IMR-90 (cell line): ENCODE results near the gene FANCL. TPM values are rescaled to one million over a fixed set of nuclear protein-coding genes. Genes with fewer than 3 reads are reported as not detected.

Experiments
- ATAC-seq: fragments of 200-7000 bp; cut with Tn5 transposase; 2 replicates; pipeline ENCODE4 v1.9.1; 2020; ENCODE audit warnings: low read depth, mild to moderate bottlenecking, moderate library complexity
- BruUV-seq: library from RNA; stranded (reverse); fragments of 400-500 nt; replicated peaks from 2 replicates; lab custom pipeline; 2021; lab: Mats Ljungman, UMichigan
- CTCF ChIA-PET: fragments of 300-600 bp; formaldehyde crosslinking; extraction: SDS; loops from one replicate; lab custom pipeline; 2021; ENCODE audit warnings: antibody characterized with exemption; lab: Yijun Ruan, JAX
- POLR2A ChIA-PET: fragments of 300-600 bp; sonication (Branson Sonifier 250); formaldehyde crosslinking; loops from one replicate; lab custom pipeline; 2022; ENCODE audit warnings: antibody characterized with exemption; ENCODE audit not compliant: unreplicated experiment; lab: Charles Lee
- DNase-seq: peaks from one replicate; pipeline ENCODE4 v3.0.0; 2013
- H2AFZ ChIP-seq: replicated peaks from 2 replicates; pipeline ENCODE3; 2013; ENCODE audit warnings: low read length, mild to moderate bottlenecking; ENCODE audit not compliant: poor library complexity
- H2AK5ac ChIP-seq: 2 replicates; pipeline ENCODE4 v1.6.1; 2013; ENCODE audit warnings: low read depth, low read length, inconsistent platforms
- H2AK9ac ChIP-seq: replicated peaks from 2 replicates; pipeline ENCODE3; 2013; ENCODE audit warnings: mild to moderate bottlenecking, low read depth, low read length, moderate library complexity; ENCODE audit not compliant: poor library complexity
- H2BK120ac ChIP-seq: 2 replicates; pipeline ENCODE4 v1.6.1; 2013; ENCODE audit warnings: low read depth, low read length, inconsistent platforms
- H2BK15ac ChIP-seq: 3 replicates; pipeline ENCODE4 v1.6.1; 2013; ENCODE audit warnings: low read depth, low read length, inconsistent platforms
- H2BK20ac ChIP-seq: 2 replicates; pipeline ENCODE4 v1.6.1; 2013; ENCODE audit warnings: low read depth, mild to moderate bottlenecking, inconsistent platforms, low read length, moderate library complexity
- H2BK5ac ChIP-seq: 2 replicates; pipeline ENCODE4 v1.6.1; 2013; ENCODE audit warnings: mild to moderate bottlenecking, low read depth, low read length, inconsistent platforms; ENCODE audit not compliant: poor library complexity, severe bottlenecking
- H3K14ac ChIP-seq: replicated peaks from 2 replicates; pipeline ENCODE4 v1.6.1; 2013; ENCODE audit warnings: low read depth, low read length, inconsistent platforms
- H3K18ac ChIP-seq: 2 replicates; pipeline ENCODE4 v1.6.1; 2013; ENCODE audit warnings: low read depth, low read length, control low read depth
- H3K23ac ChIP-seq: 2 replicates; pipeline ENCODE4 v1.6.1; 2013; ENCODE audit warnings: low read depth, low read length, inconsistent platforms
- H3K27ac ChIP-seq: 2 replicates; pipeline ENCODE4 v1.5.1; 2013; ENCODE audit warnings: mild to moderate bottlenecking, control low read depth, low read length; ENCODE audit not compliant: insufficient read depth
- H3K27me3 ChIP-seq: 2 replicates; pipeline ENCODE4 v1.6.1; 2013; ENCODE audit warnings: low read length; ENCODE audit not compliant: control insufficient read depth, insufficient read depth
- H3K36me3 ChIP-seq: 2 replicates; pipeline ENCODE4 v1.6.1; 2013; ENCODE audit warnings: low read length, mixed read lengths; ENCODE audit not compliant: control insufficient read depth, insufficient read depth
- H3K4ac ChIP-seq: 2 replicates; pipeline ENCODE4 v1.6.1; 2013; ENCODE audit warnings: low read depth, low read length, inconsistent platforms
- H3K4me1 ChIP-seq: 2 replicates; pipeline ENCODE4 v1.6.1; 2013; ENCODE audit warnings: low read length, mixed read lengths; ENCODE audit not compliant: control insufficient read depth, insufficient read depth
- H3K4me2 ChIP-seq: 2 replicates; pipeline ENCODE4 v1.6.1; 2013; ENCODE audit warnings: low read depth, mild to moderate bottlenecking, control low read depth, low read length, moderate library complexity
- H3K4me3 ChIP-seq: 2 replicates; pipeline ENCODE4 v1.5.1; 2013; ENCODE audit warnings: low read depth, mild to moderate bottlenecking, control low read depth, low read length, moderate library complexity; ENCODE audit not compliant: insufficient read depth
- H3K56ac ChIP-seq: 2 replicates; pipeline ENCODE4 v1.6.1; 2013; ENCODE audit warnings: low read length, inconsistent platforms; ENCODE audit not compliant: insufficient read depth; ENCODE audit errors: extremely low read depth
- H3K79me1 ChIP-seq, 2 experiments: 2 replicates each; pipeline ENCODE4 v1.6.1; 2013; ENCODE audit warnings: low read length in 2 of 2, inconsistent platforms in 1 of 2, low read depth in 1 of 2
- H3K9ac ChIP-seq: 2 replicates; pipeline ENCODE4 v1.6.1; 2013; ENCODE audit warnings: low read depth, low read length, control low read depth
- H3K9me1 ChIP-seq: 2 replicates; pipeline ENCODE4 v1.6.1; 2013; ENCODE audit warnings: low read length, inconsistent platforms; ENCODE audit not compliant: insufficient read depth
- H3K9me3 ChIP-seq: 2 replicates; pipeline ENCODE4 v1.6.1; 2013; ENCODE audit warnings: low read length; ENCODE audit not compliant: control insufficient read depth, insufficient read depth
- H4K20me1 ChIP-seq: 2 replicates; pipeline ENCODE4 v1.6.1; 2013; ENCODE audit warnings: low read length, inconsistent platforms; ENCODE audit not compliant: insufficient read depth
- H4K5ac ChIP-seq: 2 replicates; pipeline ENCODE4 v1.6.1; 2013; ENCODE audit warnings: mild to moderate bottlenecking, low read depth, low read length, control low read depth
- H4K8ac ChIP-seq, 2 experiments: 2 replicates each; pipeline ENCODE4 v1.6.1; 2013; ENCODE audit warnings: low read depth in 2 of 2, low read length in 2 of 2, control low read depth in 1 of 2, inconsistent platforms in 1 of 2
- H4K91ac ChIP-seq: 2 replicates; pipeline ENCODE4 v1.6.1; 2013; ENCODE audit warnings: low read depth, low read length, inconsistent platforms; ENCODE audit not compliant: insufficient read depth
- BHLHE40 ChIP-seq: fragments of 150-350 bp; IDR thresholded peaks from 2 replicates; pipeline ENCODE4 v1.6.1; 2016; ENCODE audit warnings: mild to moderate bottlenecking, low read depth, low read length
- CEBPB ChIP-seq: IDR thresholded peaks from 2 replicates; pipeline ENCODE4 v1.6.1; 2012; ENCODE audit warnings: low read depth, low read length, improper control_type of control experiment
- CHD1 ChIP-seq: IDR thresholded peaks from 2 replicates; pipeline ENCODE4 v1.6.1; 2012; ENCODE audit warnings: low read depth, low read length, improper control_type of control experiment
- CTCF ChIP-seq: conservative IDR thresholded peaks from 2 replicates; pipeline ENCODE4 v1.5.1; 2012; ENCODE audit warnings: mild to moderate bottlenecking, low read depth, low read length, improper control_type of control experiment
- ELK1 ChIP-seq: fragments of 150-350 bp; IDR thresholded peaks from 2 replicates; pipeline ENCODE4 v1.6.1; 2016; ENCODE audit warnings: low read depth, mild to moderate bottlenecking, low read length, moderate library complexity, borderline replicate concordance
- FOS ChIP-seq: fragments of 150-350 bp; IDR thresholded peaks from 2 replicates; pipeline ENCODE4 v1.6.1; 2016; ENCODE audit warnings: low read depth, low read length
- MAZ ChIP-seq: IDR thresholded peaks from 2 replicates; pipeline ENCODE4 v1.6.1; 2012; ENCODE audit warnings: low read depth, mild to moderate bottlenecking, low read length, improper control_type of control experiment, moderate library complexity, borderline replicate concordance
- NFE2L2 ChIP-seq: fragments of 150-350 bp; IDR thresholded peaks from 2 replicates; pipeline ENCODE4 v1.6.1; 2016; ENCODE audit warnings: low read depth, mild to moderate bottlenecking, low read length
- POLR2A ChIP-seq: IDR thresholded peaks from 2 replicates; pipeline ENCODE4 v1.6.1; 2012; ENCODE audit warnings: mild to moderate bottlenecking, low read depth, low read length
- RAD21 ChIP-seq: IDR thresholded peaks from 2 replicates; pipeline ENCODE4 v1.6.1; 2012; ENCODE audit warnings: low read length, improper control_type of control experiment
- RCOR1 ChIP-seq: IDR thresholded peaks from 2 replicates; pipeline ENCODE4 v1.6.1; 2012; ENCODE audit warnings: mild to moderate bottlenecking, low read length, improper control_type of control experiment; ENCODE audit not compliant: insufficient replicate concordance
- RFX5 ChIP-seq: IDR thresholded peaks from 2 replicates; pipeline ENCODE4 v1.8.0; 2012; ENCODE audit warnings: low read depth, mild to moderate bottlenecking, low read length, moderate library complexity
- SMC3 ChIP-seq: fragments of 150-350 bp; IDR thresholded peaks from 2 replicates; pipeline ENCODE4 v1.6.1; 2016; ENCODE audit warnings: low read depth, mild to moderate bottlenecking, antibody characterized with exemption, low read length, moderate library complexity
- USF2 ChIP-seq: fragments of 150-350 bp; IDR thresholded peaks from 2 replicates; pipeline ENCODE4 v1.6.1; 2017; ENCODE audit warnings: mild to moderate bottlenecking, antibody characterized with exemption, low read length, low read depth
- WGBS, 2 experiments: methylation state at CpG; one replicate each; pipeline versions ENCODE4 v1.1.5 to v1.1.7; 2013; ENCODE audit warnings: missing lambda C conversion rate in 2 of 2; ENCODE audit not compliant: insufficient read length in 1 of 2; ENCODE audit errors: extremely low coverage in 2 of 2; 5-methylcytosine and 5-hydroxymethylcytosine counted together
- dilution Hi-C: fragments of 300-500 bp; cut with HindIII; formaldehyde crosslinking; loops from one replicate; pipeline ENCODE4 v1.14.3; 2018; ENCODE audit warnings: low sequenced_read_pairs; ENCODE audit not compliant: unreplicated experiment
- in situ Hi-C: fragments of 300-500 bp; cut with MboI; formaldehyde crosslinking; loops from 3 replicates; pipeline ENCODE4 v1.14.3; 2019; ENCODE audit warnings: low sequenced_read_pairs, inconsistent platforms, mixed read lengths
- intact Hi-C: fragments of 100-400 bp; cut with micrococcal nuclease; formaldehyde crosslinking; loops from 2 replicates; pipeline ENCODE4 v1.10.0; 2022
- polyA plus RNA-seq, 3 experiments: library from polyadenylated mRNA; depleted of rRNA; stranded (reverse); fragments of >200 nt; gene quantifications; 2 replicates each; pipeline ENCODE4 v1.2.3, GENCODE V29; 2012; ENCODE audit warnings: low replicate concordance in 1 of 3
- total RNA-seq: library from RNA; depleted of rRNA; stranded (reverse); fragments of >200 nt; gene quantifications from 2 replicates; pipeline ENCODE4 v1.2.3, GENCODE V29; 2012

The FANCL gene
- total and polyA plus RNA-seq, 2 of the 4 experiments (the other 2 are of a cell fraction): 9.0 to 12.7 TPM

GRCh38 chr2:58135861-58136260 lies 105.3 kb downstream of the FANCL start:
- WGBS, 2 experiments: 60% methylated on average over 1 of the region's 2 CpGs; no CpG with 5 or more reads in 1 of the 2 experiments
- H4K20me1 ChIP-seq: no peaks in the 10 kb centered on the region
- H2AK5ac ChIP-seq: no peak overlapping the region
- dilution Hi-C loops (no loop called here), in situ Hi-C loops (loop anchor here (25.0 kb wide), 1 partner anchor 301 kb away; no protein-coding TSS in a partner anchor), intact Hi-C loops (no loop called here)
- no peak overlapping the region for H3K4me3 ChIP-seq
- POLR2A ChIA-PET: no interaction called here
- DNase-seq (peak; percentile 16), ATAC-seq (no peak)
- no peak overlapping the region for H3K23ac ChIP-seq
- H4K91ac ChIP-seq: no peak overlapping the region
- no peak overlapping the region; the same call in 1 of the 2 replicates for H3K27ac ChIP-seq
- no peaks in the 10 kb centered on the region for H3K9me3 ChIP-seq
- H4K5ac ChIP-seq: no peak overlapping the region
- no peak overlapping the region for H2BK5ac ChIP-seq
- H3K9me1 ChIP-seq: no peaks in the 10 kb centered on the region
- H3K36me3 ChIP-seq: peaks cover 2% of the 10 kb centered on the region; the same call in 1 of the 2 replicates
- no peak overlapping the region for H4K8ac ChIP-seq
- H2BK15ac ChIP-seq: no peak overlapping the region
- H2AFZ ChIP-seq: no peak overlapping the region
- peaks cover 6% of the 10 kb centered on the region for H3K4me1 ChIP-seq
- no peak overlapping the region for H3K4me2 ChIP-seq
- TF ChIP-seq BHLHE40 (no peak), USF2 (no peak), SMC3 (no peak), CTCF (no peak), CEBPB (no peak), POLR2A (no peak), FOS (no peak), RFX5 (no peak), MAZ (no peak), RCOR1 (no peak), CHD1 (no peak), ELK1 (no peak), NFE2L2 (no peak), RAD21 (no peak)
- no peaks in the 10 kb centered on the region for H3K27me3 ChIP-seq
- H3K9ac ChIP-seq: no peak overlapping the region
- H3K79me1 ChIP-seq: peaks cover 0 to 6% of the 10 kb centered on the region in 2 experiments; a peak in 2 of 4 replicates
- no TSS peak for BruUV-seq
- no peak overlapping the region for H3K14ac ChIP-seq
- no peak overlapping the region for H3K56ac ChIP-seq
- CTCF ChIA-PET: no interaction called here
- H2BK120ac ChIP-seq: no peak overlapping the region
- no peak overlapping the region for H2BK20ac ChIP-seq
- no peak overlapping the region for H3K4ac ChIP-seq
- no peak overlapping the region for H3K18ac ChIP-seq
- no peak overlapping the region for H2AK9ac ChIP-seq
